ENCODE results near the gene EPHA7.

DNA sequence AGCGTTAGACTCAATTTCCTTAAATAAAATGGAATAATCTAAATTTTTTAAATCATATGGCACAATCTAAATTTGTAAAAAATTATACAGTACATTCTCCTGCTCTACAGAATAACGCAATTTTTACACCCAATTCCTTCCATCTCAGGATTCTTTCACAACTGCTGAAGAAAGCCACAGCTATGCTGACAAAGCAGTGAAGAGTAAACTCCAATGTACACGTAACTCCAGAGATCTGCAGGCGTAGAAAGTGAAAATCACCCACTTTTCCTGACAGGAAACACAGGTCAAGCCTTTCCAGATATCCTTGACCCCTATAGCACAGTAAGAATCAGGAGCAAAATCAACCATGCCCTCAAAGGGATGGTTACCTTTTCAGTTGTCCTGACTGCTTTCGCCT is 27.4 kb downstream of the EPHA7 start:
- TF ChIP-seq TAF1 (IDR thresholded peaks at IDR 0.05; ENCODE audit: borderline replicate concordance, low read depth, low read length) (no peak), POLR2A (IDR thresholded peaks at IDR 0.05; ENCODE audit: low read depth, low read length) (no peak)
